ENCODE measurements around the gene MBTPS1.

- TF ChIP-seq POLR2A (IDR thresholded peaks at IDR 0.05; ENCODE audit: low read depth, low read length): no peak
- TF ChIP-seq POLR2AphosphoS5 (IDR thresholded peaks at IDR 0.05; ENCODE audit: low read depth, low read length): no peak
Observed at GRCh38 chr16:84138500-84138823, 21.7 kb upstream of the MBTPS1 start.

Measured in GM12891 (cell line).